Esophagus squamous epithelium (tissue), 5 donors: ENCODE results near the gene DLK1. TPM values are rescaled to one million over a fixed set of nuclear protein-coding genes. Genes with fewer than 3 reads are reported as not detected.

Source experiments
- DNase-seq: peaks from one replicate; lab custom pipeline; 2025; lab: John Stamatoyannopoulos, UW
- H3K27ac ChIP-seq, 4 donors: fragments of 200-600 bp; sonication (generic); one replicate each; pipeline ENCODE4 v1.5.1; 2016 to 2019; ENCODE audit warnings: mild to moderate bottlenecking in 1 of 4
- H3K27me3 ChIP-seq, 4 donors: fragments of 200-600 bp; sonication (generic); 1 replicate in 3 of 4; 2 replicates in 1 of 4; pipeline versions ENCODE4 v1.5.1 to v1.6.0; 2017 to 2021; ENCODE audit warnings: antibody characterized with exemption in 1 of 4
- H3K36me3 ChIP-seq, 3 donors: fragments of 200-600 bp; sonication (generic); one replicate each; pipeline ENCODE4 v1.5.1; 2016 to 2019
- H3K4me1 ChIP-seq, 3 donors: fragments of 200-600 bp; sonication (generic); one replicate each; pipeline ENCODE4 v1.5.1; 2017 to 2019
- H3K4me3 ChIP-seq, 4 donors: fragments of 200-600 bp; sonication (generic); 1 replicate in 3 of 4; 2 replicates in 1 of 4; pipeline ENCODE4 v1.5.1; 2016 to 2019; ENCODE audit warnings: mild to moderate bottlenecking in 2 of 4, moderate library complexity in 1 of 4
- H3K9me3 ChIP-seq, 3 donors: fragments of 200-600 bp; sonication (generic); one replicate each; pipeline ENCODE4 v1.5.1; 2016 to 2019
- POLR2A ChIP-seq, 4 donors: fragments of 450-650 bp; IDR thresholded peaks; one replicate each; pipeline ENCODE4 v1.6.1; 2017; ENCODE audit warnings: antibody characterized with exemption in 4 of 4, mild to moderate bottlenecking in 4 of 4, moderate library complexity in 3 of 4
- WGBS, 2 donors: methylation state at CpG; one replicate each; pipeline ENCODE4 v1.1.5; 2018; 5-methylcytosine and 5-hydroxymethylcytosine counted together
- intact Hi-C: fragments of 100-400 bp; cut with DNase I; formaldehyde crosslinking; loops from one replicate; pipeline ENCODE4 v1.15.0; 2022
- total RNA-seq, 4 donors: library from RNA; depleted of rRNA; stranded (reverse); fragments of >200 nt; gene quantifications; one replicate each; pipeline ENCODE4 v1.1.0, GENCODE V29; 2016
- TF ChIP-seq, protein P1 (sequence below), 6 experiments: fragments of 450-650 bp in 4 of 6; fragments of 200-600 bp in 2 of 6; sonication (generic) in 2 of 6; IDR thresholded peaks; one replicate each; pipeline ENCODE4 v1.5.1; 2016 to 2019; ENCODE audit warnings: antibody characterized with exemption in 6 of 6, mild to moderate bottlenecking in 4 of 6, moderate library complexity in 4 of 6
- donor health status: DM: yes; HTN: yes; CAD: no.

The DLK1 gene
- total RNA-seq, 4 donors from 2014 or later, result not detected

DNA sequence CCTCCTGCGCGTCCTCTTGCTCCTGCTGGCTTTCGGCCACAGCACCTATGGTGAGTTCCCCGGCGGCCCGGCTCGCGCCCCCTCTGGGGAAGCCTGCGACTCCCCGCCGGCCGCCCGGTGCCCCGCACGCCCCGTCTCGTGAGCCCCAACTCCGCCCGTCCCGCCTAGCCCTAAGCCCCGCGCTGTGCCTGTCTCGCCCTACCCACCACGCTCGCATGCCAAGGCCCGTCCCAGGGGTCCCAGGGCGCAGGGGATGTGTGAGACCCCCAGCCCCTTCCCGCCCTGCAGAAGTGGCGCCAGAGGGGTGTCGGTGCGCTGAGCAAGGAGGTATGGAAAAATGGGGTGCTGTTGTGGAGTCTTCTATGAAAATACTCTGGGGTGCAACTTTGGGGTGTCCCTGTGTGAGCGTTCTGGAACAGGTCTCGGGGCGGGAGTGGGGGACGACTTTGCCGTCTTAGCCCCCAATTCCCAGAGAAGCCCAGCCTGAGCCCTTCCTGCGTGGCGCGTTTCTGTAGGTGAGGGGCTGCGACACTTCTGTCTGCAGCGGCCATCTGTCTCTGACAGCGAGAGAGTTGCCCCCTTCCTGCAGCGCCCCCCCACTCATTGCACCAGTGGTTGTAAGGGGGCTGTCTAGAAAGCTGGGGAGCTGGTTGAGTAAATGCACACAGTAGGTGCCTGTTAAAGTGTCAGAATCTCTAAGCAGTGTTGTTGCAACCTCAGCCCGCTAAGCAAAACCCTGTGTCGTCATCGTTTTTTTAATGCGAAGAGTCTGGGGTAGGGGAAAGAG lies 587 bp downstream of the DLK1 start:
- no peak for TF ChIP-seq POLR2A (IDR thresholded peaks at IDR 0.05)
- TF ChIP-seq, protein P1, sequence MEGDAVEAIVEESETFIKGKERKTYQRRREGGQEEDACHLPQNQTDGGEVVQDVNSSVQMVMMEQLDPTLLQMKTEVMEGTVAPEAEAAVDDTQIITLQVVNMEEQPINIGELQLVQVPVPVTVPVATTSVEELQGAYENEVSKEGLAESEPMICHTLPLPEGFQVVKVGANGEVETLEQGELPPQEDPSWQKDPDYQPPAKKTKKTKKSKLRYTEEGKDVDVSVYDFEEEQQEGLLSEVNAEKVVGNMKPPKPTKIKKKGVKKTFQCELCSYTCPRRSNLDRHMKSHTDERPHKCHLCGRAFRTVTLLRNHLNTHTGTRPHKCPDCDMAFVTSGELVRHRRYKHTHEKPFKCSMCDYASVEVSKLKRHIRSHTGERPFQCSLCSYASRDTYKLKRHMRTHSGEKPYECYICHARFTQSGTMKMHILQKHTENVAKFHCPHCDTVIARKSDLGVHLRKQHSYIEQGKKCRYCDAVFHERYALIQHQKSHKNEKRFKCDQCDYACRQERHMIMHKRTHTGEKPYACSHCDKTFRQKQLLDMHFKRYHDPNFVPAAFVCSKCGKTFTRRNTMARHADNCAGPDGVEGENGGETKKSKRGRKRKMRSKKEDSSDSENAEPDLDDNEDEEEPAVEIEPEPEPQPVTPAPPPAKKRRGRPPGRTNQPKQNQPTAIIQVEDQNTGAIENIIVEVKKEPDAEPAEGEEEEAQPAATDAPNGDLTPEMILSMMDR (IDR thresholded peaks at IDR 0.05), result no peak
- 22 to 31% methylated on average over 10 of the region's 47 CpGs for WGBS, 2 donors

GRCh38 chr14:100727873-100728240 lies 1.2 kb downstream of the DLK1 start:
- DNase-seq, result no peak
- Histone ChIP-seq H3K4me1 (peaks cover 0 to 5% (median 4%) of the 10 kb centered on the region in 3 donors), H3K36me3 (no peaks in the 10 kb centered on the region), H3K27ac (no peak overlapping the region), H3K4me3 (no peak overlapping the region), H3K9me3 (no peaks in the 10 kb centered on the region), H3K27me3 (peaks cover 0 to 100% (median 7%) of the 10 kb centered on the region in 4 donors)
- intact Hi-C loops, result no loop called here
- WGBS, 2 donors, result 11 to 38% methylated on average over 3 to 5 of the region's 12 CpGs
- no peak for TF ChIP-seq POLR2A (IDR thresholded peaks at IDR 0.05)
- TF ChIP-seq, protein P1 (IDR thresholded peaks at IDR 0.05), result no peak

More for the DNA sequence above, 587 bp downstream of the DLK1 start:
- Histone ChIP-seq H3K4me3 (no peak overlapping the region), H3K36me3 (no peaks in the 10 kb centered on the region), H3K27ac (no peak overlapping the region), H3K27me3 (peaks cover 0 to 100% (median 7%) of the 10 kb centered on the region in 4 donors), H3K4me1 (peaks cover 0 to 5% (median 4%) of the 10 kb centered on the region in 3 donors), H3K9me3 (no peaks in the 10 kb centered on the region)
- intact Hi-C loops, result no loop called here
- DNase-seq, result no peak

GRCh38 chr14:100728962-100729361 lies 2.3 kb downstream of the DLK1 start:
- peaks cover 0 to 96% (median 7%) of the 10 kb centered on the region in 4 donors for H3K27me3 ChIP-seq
- no peak for TF ChIP-seq POLR2A (IDR thresholded peaks at IDR 0.05)
- TF ChIP-seq, protein P1 (IDR thresholded peaks at IDR 0.05), result no peak
- no peaks in the 10 kb centered on the region for H3K36me3 ChIP-seq
- 18 to 45% methylated on average over 10 to 11 of the region's 13 CpGs for WGBS, 2 donors
- no peaks in the 10 kb centered on the region for H3K9me3 ChIP-seq
- H3K4me3 ChIP-seq, result no peak overlapping the region
- DNase-seq, result no peak
- intact Hi-C loops, result no loop called here
- H3K4me1 ChIP-seq, result peaks cover 0 to 5% (median 4%) of the 10 kb centered on the region in 3 donors
- H3K27ac ChIP-seq, result no peak overlapping the region

- WGBS, 2 donors, result 51 to 60% methylated on average over 4 to 7 of the region's 7 CpGs
- no peak for DNase-seq
- intact Hi-C loops, result no loop called here
- Histone ChIP-seq H3K4me1 (peaks cover 0 to 5% (median 4%) of the 10 kb centered on the region in 3 donors), H3K4me3 (no peak overlapping the region), H3K27ac (no peak overlapping the region), H3K9me3 (no peaks in the 10 kb centered on the region), H3K27me3 (peaks cover 0 to 86% (median 7%) of the 10 kb centered on the region in 4 donors), H3K36me3 (no peaks in the 10 kb centered on the region)
- no peak for TF ChIP-seq POLR2A (IDR thresholded peaks at IDR 0.05)
- TF ChIP-seq, protein P1 (IDR thresholded peaks at IDR 0.05), result no peak
Measured at GRCh38 chr14:100729982-100730381, 3.3 kb downstream of the DLK1 start.

DNA sequence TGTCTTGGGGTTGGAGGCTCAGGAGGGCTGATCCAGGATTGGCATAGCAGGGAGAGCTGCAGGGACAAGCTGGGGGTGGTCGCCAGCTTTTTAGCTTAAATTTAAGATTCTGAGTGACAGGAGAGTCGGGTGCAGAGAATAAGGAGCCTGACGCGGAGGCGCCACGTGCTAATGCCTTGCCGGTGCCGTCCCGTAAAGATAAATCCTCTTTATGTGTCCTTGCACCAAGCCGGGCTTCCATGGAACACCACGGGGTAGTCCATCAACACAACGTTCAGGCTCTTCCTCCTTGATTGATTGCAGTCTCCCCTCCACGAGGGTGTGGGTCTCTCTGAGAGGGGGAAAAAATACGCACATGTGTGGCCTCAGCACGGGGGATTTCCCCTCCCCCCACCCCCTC lies 3.9 kb downstream of the DLK1 start:
- Histone ChIP-seq H3K4me3 (no peak overlapping the region), H3K4me1 (peaks cover 0 to 5% (median 4%) of the 10 kb centered on the region in 3 donors), H3K27me3 (peaks cover 0 to 80% (median 7%) of the 10 kb centered on the region in 4 donors), H3K9me3 (no peaks in the 10 kb centered on the region), H3K27ac (no peak overlapping the region), H3K36me3 (no peaks in the 10 kb centered on the region)
- DNase-seq, result no peak
- TF ChIP-seq, protein P1 (IDR thresholded peaks at IDR 0.05), result no peak
- TF ChIP-seq POLR2A (IDR thresholded peaks at IDR 0.05), result no peak
- intact Hi-C loops, result no loop called here
- 25 to 50% methylated on average over 6 to 11 of the region's 15 CpGs for WGBS, 2 donors
